HK-2 (cell line): Measurements from ENCODE around the gene TRAM2.

Source experiments
- DNase-seq: peaks from one replicate; pipeline ENCODE4 v3.0.0-alpha.2; 2018; ENCODE audit not compliant: unreplicated experiment

The TRAM2 gene

GRCh38 chr6:52577022-52577777, at the start of gene TRAM2:
Gene TRAM2 (minus strand): TSS chr6:52577060. CDS start chr6:52576915, 145 bp downstream.
- DNase-seq: peak; percentile 87

- DNase-seq: no peak
Measured at GRCh38 chr6:52622810-52623209, 46.0 kb upstream of the TRAM2 start.

GRCh38 chr6:52621631-52622030, 44.8 kb upstream of the TRAM2 start:
- DNase-seq: no peak

DNA sequence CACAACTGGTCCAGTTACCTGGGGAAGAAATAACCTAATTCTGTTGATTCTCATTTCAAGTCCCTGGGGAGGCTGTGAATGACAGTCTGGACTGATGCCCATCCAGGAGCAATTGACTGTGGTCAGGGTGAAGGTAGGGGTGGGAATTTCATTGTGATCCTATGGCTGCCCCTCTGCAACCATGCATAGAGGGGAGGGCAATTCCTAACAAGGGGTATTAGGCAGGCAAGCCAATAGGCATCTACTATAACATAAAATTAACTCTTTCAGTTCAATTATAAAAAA, 44.0 kb upstream of the TRAM2 start:
- DNase-seq: no peak

DNA sequence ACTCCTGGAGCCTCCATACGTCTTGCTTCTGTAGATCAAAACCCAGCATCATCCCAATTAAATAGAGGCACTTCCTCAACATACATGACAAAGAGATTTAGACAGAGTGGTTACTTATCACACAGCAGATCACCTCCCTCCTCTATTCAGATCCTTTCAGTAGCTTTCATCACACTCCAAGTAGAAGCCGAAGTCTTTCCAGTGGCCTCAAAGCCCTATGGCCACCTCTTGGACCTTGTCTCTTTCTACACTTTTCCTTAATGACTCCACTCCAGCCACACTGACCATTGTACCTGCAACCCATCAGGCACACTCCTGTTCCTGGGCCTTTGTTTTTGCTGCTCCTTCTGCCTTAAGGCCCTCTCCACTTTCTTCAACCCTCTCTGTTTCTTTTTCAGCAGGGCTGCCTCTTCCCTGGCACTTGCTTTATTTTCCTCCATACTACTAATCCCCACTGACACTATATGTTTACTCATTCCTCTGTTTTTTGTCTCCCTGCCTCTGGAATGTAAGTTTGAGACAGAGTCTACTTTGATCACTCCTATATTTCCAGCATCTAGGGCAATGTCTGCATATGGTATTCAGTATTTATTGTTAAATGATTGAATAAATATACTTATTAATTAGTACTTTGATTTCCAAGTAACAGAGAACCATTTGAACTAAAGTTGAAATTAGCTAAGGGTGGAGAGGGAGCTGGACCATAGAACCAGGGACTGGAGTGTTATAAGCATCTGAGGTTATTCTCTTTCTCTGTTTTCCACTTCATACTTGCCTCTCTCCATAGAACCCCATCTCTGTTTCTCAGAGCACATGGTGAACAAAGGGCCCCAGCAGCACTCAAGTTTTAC, 43.4 kb upstream of the TRAM2 start:
- no peak for DNase-seq

DNA sequence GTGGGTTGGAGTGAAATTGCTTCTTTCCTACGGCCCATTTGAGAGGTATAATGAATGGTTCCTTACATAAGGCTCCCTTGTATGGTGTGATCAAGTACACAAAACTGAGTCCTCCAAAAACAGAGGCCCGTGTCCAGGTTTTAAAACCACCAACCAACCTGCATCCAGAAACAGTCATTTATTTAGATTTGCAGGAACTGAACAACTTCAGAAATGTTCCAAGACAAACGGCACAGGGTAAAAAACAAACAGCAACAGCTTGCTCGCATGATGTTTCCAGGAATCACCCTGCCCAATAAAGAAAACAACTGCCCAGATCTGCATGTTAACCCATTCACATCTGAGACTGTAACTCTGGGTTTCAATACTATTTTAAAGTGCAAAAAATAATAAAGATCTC, 40.2 kb upstream of the TRAM2 start:
- DNase-seq: no peak

GRCh38 chr6:52616059-52616690, 39.3 kb upstream of the TRAM2 start:
- DNase-seq: no peak

DNA sequence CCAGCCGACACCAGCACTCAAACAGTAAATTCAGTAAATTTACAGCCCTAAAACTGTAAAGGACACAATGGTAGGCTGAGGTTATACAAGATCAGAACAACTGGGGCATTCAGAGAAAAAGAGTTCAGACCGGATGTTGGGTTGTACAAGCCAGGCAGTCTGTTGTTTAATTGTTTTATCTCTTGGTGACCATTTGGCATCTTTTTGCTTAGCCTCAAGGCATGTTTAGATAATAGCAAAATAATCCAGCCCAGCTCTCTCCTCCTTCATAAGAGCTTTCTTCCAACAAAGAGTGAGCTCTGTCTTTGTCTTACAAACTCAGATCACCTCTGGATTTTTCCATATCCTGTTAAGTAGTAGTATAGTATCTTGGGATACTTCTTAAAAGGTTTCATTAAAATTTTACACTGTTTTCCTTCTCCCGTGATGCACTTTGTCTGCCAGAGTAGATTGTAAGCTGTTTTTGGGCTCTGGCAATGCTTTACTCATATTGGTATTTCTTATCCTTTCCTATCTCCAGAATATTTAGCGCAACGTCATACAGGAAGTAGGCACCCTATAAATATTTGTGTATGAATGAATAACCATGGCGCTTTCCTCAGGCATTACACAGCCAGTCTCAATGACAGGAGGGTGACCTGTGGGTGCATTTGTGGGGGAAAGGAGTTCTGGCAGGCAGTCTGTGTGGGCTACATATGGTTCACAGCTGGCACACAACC, 35.6 kb upstream of the TRAM2 start:
- no peak for DNase-seq

DNA sequence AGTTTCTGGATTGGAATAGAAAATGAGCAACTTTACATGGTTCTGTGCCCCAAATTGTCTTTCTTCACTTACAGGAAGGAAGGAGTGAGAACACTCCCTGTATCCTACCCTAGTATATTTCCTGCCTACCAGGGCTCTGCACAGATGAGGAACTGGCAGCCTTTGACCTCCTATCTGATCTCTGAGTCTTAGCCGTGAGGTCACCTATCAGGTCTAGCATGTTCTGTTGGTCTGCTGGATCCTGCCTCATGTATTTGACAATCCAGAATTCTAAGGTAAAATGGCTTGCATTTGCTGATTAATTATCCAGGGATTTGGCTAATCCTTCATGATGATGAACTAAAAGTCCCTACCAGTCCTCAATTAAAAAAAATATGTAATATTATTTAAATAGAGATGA, 35.0 kb upstream of the TRAM2 start:
- DNase-seq: no peak

DNA sequence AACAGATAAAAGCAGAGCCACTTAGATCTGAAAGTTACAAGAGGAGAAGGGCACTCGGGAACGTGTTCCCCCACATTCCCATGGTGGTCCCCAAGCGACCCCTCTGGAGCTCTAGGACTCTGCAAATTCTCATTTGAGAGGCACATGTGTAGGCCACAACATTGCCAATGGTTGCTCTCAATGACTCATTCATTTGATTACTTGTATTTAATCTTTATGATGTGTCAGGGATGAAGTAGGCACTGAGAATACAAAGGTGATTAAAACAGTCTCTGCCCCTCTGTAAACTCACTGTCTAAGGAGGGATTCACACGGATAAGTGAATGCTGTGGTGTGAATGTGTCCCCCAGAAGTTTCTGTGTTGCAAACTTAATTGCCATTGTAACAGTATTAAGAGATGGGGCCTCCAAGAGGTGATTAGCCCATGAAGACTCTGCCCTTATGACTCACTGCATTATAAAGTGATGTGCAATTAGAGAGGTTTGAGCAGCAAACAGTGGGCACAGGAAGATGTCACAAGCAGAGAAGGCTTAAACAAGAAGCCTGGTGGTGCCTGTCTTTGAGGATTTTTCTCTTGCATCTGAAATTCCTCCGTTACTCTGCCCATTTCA, 34.0 kb upstream of the TRAM2 start:
- DNase-seq: no peak

DNA sequence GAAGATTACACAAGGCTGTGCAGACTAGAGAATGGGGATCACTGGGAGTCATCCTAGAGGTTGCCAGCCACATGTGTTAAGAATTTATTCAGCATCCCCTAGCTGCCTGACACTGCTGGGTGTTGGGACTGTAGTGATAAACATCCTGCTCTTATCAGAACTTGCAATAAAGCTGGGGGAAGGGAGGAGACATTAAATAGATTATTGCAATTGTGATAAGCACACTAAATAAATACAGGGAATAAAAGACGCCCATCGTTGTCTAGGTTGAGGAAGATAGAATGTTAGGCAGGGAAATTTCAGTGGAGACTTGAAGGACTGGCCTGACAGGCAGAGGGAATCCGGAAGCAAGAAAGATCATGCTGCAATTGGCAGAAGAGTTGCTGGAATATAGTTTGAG, 33.2 kb upstream of the TRAM2 start:
- no peak for DNase-seq

DNA sequence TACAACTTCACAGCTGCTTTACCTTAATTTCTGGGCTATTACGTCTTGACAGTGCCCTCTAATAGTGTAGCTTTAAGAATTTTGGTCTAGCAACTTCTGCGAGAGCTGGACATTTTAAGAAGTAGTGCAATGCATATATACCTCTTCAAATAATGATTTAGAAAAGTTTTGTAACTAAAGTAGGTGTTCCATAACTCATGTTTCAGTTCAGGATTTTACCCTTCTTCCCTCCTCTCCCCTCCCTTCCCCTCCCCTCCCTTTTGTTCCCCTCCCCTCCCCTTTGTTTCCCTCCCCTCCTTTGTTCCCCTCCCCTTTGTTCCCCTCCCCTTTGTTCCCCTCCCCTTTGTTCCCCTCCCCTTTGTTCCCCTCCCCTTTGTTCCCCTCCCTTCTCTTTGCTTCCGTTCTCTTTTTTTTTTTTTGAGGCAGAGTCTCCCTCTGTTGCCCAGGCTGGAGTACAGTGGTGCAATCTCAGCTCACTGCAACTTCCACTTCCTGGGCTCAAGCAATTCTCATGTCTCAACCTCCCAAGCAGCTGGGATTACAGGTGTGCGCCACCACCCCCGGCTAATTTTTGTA, 28.8 kb upstream of the TRAM2 start:
- no peak for DNase-seq

DNA sequence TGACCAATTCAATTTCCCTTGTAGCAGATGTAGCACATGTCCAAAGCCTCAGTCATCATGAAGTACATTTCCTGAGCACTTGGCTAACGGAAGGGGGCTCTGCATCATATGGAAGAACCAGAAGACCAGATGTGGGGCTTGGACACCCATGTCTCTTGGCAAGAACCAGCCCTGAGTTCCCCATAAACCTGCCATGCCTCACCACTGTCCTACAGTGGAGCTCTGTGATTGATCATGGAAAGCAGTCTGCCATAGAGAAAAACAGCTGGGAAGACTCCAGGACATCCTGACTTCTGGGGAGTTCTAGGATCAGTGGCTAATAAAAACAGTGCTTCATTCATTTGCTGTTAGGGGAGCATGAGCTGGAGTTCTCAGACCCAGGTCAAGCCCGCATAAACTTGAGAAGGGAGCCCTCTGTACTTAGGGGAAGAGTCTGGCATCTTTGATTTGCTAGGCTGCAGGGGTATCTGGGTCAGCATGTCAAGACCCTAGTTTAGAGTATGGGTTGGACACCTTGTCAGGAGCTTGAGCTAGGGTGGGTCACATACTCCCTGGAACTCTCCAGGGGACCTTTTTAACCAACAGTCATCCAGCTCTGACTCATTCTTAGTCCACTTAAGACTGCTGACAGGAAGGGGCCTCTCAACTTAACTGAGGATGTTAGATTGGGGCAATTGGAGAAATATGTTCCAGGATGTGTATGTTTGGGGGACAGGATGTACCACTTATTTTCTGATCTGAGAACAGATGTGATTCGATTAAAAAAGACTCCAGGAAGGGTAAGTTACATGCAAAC, 26.3 kb upstream of the TRAM2 start:
- no peak for DNase-seq

DNA sequence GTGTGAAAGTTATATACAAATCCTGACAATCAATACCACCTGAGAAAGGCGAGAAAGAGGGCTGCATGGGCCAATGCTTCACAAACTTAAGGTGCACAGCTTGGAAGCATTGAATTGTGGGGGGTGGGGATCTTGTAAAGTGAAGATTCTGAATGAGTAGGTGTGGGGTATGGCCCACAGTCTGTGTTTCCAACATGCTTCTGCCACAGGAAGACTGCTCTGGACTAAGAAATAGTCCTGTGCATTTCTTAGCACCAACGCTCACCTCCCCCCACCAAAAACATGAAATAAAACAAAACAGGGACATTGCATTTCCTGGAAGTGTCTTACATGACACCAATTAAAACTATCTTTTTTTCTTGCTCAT, 21.9 kb upstream of the TRAM2 start:
- DNase-seq: no peak

- peak; percentile 48 for DNase-seq
Measured at GRCh38 chr6:52598123-52598823, 21.4 kb upstream of the TRAM2 start.

DNA sequence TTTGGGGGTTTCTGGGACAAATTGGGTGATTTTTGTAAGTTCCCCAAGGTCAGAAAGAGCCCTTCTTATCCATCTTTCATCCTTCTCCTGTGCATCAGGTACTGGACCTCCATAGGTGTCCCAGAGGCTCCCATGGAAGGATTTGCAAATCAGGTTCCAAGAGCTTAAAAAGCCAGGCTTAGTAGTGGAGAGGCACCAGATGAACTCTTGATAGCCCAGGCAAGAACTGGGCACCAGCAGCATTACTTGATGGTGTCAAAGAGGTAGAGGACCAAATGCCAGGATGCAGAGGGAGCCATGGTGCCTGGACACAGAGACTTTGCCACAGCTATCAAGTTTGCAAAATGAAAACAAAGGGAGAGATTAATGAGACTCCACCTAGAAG, 20.9 kb upstream of the TRAM2 start:
- no peak for DNase-seq

GRCh38 chr6:52596371-52597028, 19.6 kb upstream of the TRAM2 start:
- no peak for DNase-seq

DNA sequence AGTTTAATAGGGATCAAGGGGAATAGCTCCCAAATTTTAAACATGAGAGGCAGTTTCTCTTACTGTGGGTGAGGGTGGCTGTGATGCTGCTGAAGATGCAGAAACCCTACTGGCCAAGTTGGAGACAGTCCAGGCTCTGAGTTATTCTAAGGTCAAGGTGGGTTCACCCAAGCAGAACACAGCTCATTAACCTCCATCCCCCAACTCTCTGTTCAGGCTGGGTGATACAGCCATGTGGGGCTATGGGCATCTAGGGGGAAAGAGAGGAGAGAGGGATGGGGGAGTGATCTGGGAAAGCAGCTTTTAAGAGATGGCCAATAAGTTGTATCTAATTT, 18.9 kb upstream of the TRAM2 start:
- peak; percentile 61 for DNase-seq

DNA sequence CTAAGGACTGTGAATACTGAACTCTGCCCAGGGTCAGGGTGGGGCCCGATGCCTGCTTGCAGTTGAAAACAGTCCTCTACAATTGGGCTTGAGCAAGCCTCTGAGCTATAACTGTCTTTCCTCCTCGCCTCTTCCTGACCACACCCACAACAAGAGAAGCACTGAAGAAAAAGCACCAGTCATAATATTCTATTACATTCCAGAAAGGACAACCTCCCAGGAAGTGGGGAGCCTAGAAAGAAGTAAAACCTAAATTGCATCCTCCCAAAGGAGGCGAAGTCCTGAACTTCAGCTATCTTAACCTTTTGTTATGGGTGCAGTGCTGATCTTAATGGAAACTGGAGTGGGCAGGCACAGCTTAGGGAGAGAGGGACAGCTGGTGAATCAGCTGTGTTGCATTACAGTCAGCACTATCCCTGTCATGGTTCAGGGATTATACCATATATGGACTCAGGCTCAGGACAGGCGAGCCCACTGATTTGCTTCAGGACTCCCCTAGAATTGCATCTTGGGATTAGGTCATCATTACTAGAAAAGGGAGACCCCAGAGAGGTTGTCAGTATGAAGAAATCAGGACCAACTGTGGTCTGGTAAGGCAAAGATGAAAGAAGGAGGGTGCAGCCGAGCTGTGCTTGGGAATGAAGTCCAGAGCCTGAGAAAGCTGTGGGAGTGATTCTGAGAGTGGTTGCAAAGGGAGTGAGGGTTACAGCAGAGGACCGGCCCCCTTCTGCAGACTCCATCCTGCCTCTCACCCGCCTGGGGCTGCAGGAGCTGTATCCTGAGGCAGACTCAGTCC, 18.3 kb upstream of the TRAM2 start:
- peak; percentile 76 for DNase-seq
